Activated gamma-delta T cell (primary cell): ENCODE results near the gene CXCL10.
"Not testable (repeated sequence)": the region's sequence is repeated elsewhere in the genome, so short reads cannot be mapped to it uniquely, and the experiment has no call there.

Experiments used
- DNase-seq: peaks from one replicate; lab custom pipeline; 2025; lab: John Stamatoyannopoulos, UW

The CXCL10 gene

DNA sequence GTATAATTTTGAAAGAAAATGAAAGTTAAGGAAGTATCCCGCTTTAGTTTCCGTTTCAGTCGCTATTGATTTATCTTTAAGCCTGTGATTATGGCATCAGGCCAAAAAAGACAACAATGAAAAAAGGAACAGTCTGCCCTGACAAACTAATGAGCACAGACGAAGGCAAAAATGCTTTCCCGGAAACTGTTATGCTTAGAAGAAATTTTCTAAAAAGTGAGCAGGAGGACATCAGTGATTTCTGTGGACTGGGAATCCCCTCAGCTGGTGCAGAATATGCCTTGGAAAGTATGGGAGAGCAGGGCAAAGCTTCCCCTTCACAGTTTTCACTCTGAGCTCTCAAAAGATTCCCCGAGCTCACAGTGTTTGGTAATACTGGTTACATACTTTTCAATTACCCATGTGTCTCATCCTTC lies 5.1 kb upstream of the CXCL10 start:
- no peak for DNase-seq

- DNase-seq = no peak
These were observed 768 bp upstream of the CXCL10 start for GRCh38 chr4:76024065-76024464.

- DNase-seq = no peak
These were observed 620 bp downstream of the CXCL10 start for GRCh38 chr4:76022677-76023076.

- DNase-seq = no peak
These were observed 1.3 kb downstream of the CXCL10 start for GRCh38 chr4:76022031-76022430.

DNA sequence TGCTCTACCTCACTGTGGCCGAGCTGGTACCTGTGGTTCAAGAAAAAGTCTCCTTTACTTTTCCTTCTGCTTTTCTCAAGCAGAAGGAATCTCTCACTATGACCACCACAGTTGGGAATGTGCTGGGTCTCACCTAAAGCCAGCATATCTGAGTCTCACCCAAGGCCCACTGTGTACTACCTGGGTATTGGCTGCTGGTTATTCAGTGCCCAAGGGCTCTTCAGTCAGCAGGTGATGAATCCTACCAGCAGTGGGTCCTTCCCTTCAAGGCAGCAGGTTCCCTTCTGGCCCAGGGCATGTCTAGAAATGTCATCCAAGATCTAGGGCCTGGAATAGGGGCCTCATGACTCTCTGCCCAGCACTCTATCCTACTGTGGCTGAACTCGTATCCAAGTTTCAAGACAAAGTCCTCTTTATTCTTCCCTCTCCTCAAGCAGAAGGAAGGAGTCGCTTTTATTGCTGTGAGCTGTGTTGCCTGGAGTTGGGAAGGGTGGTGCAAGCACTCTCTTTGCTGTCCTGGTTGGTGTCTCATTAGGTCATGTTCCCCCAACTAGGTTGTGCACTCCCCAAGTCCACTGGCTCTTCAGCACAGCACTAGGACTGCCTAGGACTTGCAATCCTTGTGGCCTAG lies 6.1 kb downstream of the CXCL10 start:
- no peak for DNase-seq

DNA sequence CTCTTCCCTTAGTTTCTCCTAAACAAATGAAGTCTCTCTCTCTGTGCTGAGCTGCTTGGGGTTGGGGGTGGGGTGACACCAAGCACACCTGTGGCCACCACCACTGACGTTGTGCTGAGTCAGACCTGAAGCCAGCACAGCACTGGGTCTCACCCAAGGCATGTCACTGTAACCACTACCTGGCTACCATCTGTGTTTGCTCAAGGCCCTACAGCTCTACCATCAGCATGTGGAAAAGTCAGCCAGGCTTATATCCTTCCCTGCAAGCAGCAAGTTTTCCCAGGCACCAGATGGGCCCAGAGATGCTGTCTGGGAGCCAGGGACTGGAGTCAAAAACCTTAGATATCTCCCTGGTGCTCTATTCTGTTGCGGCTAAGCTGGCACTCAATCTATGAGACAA lies 6.9 kb downstream of the CXCL10 start:
- DNase-seq = no peak

GRCh38 chr4:76013540-76013939 lies 9.8 kb downstream of the CXCL10 start:
- no peak for DNase-seq

DNA sequence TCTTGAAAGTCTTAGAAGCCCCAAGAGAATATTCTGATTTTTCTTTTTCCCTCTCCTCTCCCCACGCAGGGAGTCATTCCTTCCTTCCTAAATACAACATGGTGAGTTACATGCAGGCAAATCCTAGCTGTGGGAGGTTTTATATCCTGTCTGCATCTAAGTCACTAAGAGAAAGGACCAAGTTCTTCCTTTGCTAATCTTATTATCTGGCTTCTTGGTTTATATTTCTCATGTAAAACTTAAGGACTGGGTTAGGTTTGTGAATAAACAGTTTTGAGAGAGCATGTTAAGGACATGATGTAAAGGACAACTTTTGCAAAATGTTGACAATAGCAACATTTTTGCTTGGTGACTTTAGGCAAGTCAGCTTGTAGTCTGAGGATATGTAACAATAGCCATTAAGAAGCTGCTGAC lies 10.9 kb downstream of the CXCL10 start:
- DNase-seq = no peak

DNA sequence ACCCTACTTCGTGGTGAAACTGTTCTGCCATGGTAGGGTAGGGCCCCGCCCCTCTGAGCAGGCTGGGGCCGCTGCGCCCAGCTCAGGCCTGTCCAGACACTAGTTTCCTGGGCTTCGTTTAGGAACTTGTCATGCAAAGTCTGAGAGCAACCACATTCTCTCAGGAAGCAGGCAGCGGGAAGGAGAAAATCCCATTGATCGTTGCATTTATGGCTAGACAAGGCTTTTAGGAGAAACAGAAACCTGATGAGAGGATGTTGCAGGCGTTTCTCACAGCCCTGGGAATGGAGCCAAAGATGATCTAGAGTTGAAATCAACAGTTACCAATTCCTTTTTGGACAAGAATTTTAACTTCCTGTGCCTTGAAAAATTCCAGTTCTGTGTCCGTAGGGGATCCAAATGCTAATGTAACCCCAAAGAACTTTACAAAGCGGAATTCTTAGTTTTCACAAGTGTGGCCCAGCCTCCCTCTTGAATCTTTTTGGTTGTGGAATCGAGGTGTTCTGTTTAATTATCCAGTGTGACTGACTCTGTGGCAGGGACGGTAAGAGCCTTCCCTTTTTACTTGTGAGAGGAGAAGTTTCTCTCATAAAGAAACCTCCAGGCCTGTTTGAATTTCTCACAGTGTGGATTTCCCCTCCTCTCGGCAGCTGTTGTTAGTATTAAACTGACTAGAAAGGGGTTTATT lies 11.5 kb downstream of the CXCL10 start:
- no peak for DNase-seq

GRCh38 chr4:76011018-76011670 lies 12.2 kb downstream of the CXCL10 start:
- no peak for DNase-seq

DNA sequence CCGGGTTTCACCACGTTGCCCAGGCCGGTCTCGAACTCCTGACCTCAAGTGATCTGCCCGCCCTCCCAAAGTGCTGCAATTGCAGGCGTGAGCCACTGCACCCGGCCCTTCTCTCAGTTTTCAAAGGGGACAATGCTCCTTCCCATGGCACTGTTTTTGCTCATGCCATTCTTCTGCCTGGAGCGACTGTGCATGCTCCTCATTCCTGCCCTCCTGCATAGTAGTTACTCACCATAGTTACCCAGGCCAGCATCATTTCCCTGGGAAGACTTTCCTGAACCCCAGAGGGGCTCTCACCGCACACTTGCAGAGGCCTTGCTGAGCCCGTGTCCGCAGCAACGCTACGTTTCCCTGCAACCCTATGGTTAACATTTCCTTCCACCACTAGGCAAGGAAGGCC lies 12.7 kb downstream of the CXCL10 start:
- no peak for DNase-seq

- DNase-seq = no peak
These were observed 14.0 kb downstream of the CXCL10 start for GRCh38 chr4:76009311-76009710.

- DNase-seq = no peak
These were observed 16.0 kb downstream of the CXCL10 start, which contains the start of gene CXCL9 for GRCh38 chr4:76007089-76007862. TSS of gene CXCL9 (minus strand) at chr4:76007509. CDS start at chr4:76007449, 60 bp downstream.

DNA sequence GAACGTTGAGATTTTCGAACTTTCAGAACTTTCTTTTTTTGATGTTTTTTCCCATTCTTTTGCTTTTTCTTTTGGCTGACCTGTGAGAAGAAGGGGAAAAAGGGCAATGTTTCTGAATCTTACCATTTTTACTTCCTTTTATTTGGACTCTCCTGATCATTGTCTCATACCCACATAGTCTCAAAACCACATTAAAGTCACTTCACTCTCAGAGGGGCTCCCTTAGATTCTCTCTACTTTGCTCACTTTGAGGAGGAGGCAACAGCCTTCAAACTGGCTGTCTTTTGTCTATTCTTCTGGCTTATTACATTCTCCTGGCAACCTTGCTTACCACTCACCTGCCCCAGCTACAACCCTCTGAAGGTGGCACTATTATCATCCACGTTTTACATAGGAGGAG lies 19.7 kb downstream of the CXCL10 start:
- DNase-seq = no peak

GRCh38 chr4:76003035-76003434 lies 20.3 kb downstream of the CXCL10 start:
- DNase-seq = no peak

DNA sequence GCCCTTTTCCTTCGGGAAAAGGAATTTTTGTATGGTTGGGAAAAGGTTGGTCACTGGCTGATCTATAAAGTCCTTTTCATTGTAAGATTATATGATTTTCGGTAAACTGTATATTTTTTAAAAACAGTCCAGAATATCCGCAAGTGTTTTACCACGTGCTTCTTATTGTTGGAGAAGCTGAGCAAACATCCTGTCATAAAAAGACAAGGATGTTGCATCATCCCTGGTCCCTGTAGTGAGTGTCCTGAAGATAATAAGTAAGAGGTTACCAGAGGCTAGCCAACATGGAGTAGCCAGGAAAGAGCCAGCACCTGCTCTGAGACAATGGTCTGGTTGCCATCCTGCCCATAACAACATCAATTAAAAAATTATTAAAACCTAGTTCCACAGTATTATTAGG lies 21.1 kb downstream of the CXCL10 start:
- no peak for DNase-seq

- no peak for DNase-seq
These were observed 21.6 kb downstream of the CXCL10 start for GRCh38 chr4:76001700-76002099.

- DNase-seq = no peak
These were observed 23.0 kb downstream of the CXCL10 start for GRCh38 chr4:76000279-76000678.

GRCh38 chr4:75998525-75999147 lies 24.7 kb downstream of the CXCL10 start:
- not testable (repeated sequence) for DNase-seq

- no peak for DNase-seq
These were observed 25.4 kb downstream of the CXCL10 start for GRCh38 chr4:75997946-75998345.

- DNase-seq = no peak
These were observed 26.2 kb downstream of the CXCL10 start for GRCh38 chr4:75997081-75997480.

DNA sequence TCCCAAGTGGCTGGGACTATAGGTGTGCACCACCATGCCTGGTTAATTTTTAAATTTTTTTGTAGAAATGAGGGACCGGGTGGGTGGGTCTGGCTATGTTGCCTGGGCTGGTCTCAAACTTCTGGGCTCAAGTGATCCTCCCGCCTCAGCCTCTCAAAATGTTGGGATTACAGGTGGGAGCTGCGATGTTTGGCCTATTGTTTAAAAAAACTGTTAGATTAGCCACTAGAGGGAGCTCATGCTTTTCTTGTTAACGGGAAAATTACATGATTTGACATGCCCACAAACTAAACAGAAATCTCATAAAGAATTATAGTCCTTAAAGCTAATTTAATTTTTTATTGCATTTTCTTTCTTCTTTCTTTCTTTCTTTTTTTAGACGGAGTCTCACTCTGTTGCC lies 27.6 kb downstream of the CXCL10 start:
- no peak for DNase-seq
